Astrocyte (in vitro differentiated cells and primary cell): ENCODE results near the gene RMND1.

Source experiments
- EZH2 ChIP-seq: IDR thresholded peaks from 2 replicates; pipeline ENCODE4 v1.6.1; 2012; ENCODE audit warnings: mild to moderate bottlenecking, low read length, inconsistent platforms; ENCODE audit not compliant: insufficient read depth
- TF ChIP-seq, protein P1 (sequence below): IDR thresholded peaks from 2 replicates; pipeline ENCODE4 v1.5.1; 2011; ENCODE audit warnings: low read depth, mild to moderate bottlenecking, inconsistent platforms, low read length, moderate library complexity; ENCODE audit not compliant: insufficient read depth

DNA sequence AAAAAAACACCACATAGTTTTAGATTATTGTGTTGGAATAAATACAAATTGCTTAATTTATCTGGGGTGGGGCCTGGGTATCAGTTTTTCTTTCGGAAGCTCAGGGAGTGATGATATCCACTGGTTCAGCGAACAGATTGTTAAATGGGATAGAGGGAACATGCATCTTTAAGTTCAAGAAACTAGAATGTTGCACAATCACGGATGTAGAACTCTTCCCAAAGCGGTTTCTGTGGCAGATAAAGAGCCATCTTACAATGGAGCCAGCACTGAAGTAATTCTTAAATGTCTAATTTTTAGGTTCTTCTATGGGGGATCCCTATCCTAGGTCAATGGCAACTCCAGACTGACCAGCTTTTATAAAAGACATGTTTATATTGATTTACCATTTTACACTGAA lies 9.7 kb upstream of the RMND1 start:
- TF ChIP-seq, protein P1, sequence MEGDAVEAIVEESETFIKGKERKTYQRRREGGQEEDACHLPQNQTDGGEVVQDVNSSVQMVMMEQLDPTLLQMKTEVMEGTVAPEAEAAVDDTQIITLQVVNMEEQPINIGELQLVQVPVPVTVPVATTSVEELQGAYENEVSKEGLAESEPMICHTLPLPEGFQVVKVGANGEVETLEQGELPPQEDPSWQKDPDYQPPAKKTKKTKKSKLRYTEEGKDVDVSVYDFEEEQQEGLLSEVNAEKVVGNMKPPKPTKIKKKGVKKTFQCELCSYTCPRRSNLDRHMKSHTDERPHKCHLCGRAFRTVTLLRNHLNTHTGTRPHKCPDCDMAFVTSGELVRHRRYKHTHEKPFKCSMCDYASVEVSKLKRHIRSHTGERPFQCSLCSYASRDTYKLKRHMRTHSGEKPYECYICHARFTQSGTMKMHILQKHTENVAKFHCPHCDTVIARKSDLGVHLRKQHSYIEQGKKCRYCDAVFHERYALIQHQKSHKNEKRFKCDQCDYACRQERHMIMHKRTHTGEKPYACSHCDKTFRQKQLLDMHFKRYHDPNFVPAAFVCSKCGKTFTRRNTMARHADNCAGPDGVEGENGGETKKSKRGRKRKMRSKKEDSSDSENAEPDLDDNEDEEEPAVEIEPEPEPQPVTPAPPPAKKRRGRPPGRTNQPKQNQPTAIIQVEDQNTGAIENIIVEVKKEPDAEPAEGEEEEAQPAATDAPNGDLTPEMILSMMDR: no peak
- TF ChIP-seq EZH2: no peak
